HL-60 (cell line): ENCODE data around the gene ZNF225.

Experiments
- DNase-seq, 2 experiments: peaks; one replicate each; pipeline ENCODE4 v3.0.0-alpha.2; 2010 to 2020; ENCODE audit warnings: low read depth in 1 of 2, low spot score in 1 of 2
- H3K27ac ChIP-seq: fragments of 250-450 bp; sonication (Bioruptor Pico); replicated peaks from 2 replicates; pipeline ENCODE4 v1.5.1; 2020; ENCODE audit warnings: mild to moderate bottlenecking, moderate library complexity
- H3K27me3 ChIP-seq: fragments of 250-450 bp; sonication (Bioruptor Pico); 2 replicates; pipeline ENCODE4 v1.5.1; 2021; ENCODE audit warnings: mild to moderate bottlenecking, moderate library complexity; ENCODE audit not compliant: insufficient read depth, poor library complexity, severe bottlenecking
- H3K4me3 ChIP-seq: replicated peaks from 2 replicates; pipeline ENCODE4 v1.5.1; 2011; ENCODE audit warnings: mild to moderate bottlenecking, control low read depth, low read length; ENCODE audit not compliant: insufficient read depth
- CTCF ChIP-seq: IDR thresholded peaks from one replicate; pipeline ENCODE4 v1.5.1; 2011; ENCODE audit warnings: low read length, control low read depth, inconsistent platforms; ENCODE audit not compliant: insufficient read depth
- GABPA ChIP-seq: IDR thresholded peaks from 2 replicates; pipeline ENCODE4 v1.6.1; 2012; ENCODE audit warnings: low read depth
- POLR2AphosphoS5 ChIP-seq: IDR thresholded peaks from 2 replicates; pipeline ENCODE4 v1.6.1; 2012; ENCODE audit warnings: low read depth
- REST ChIP-seq: IDR thresholded peaks from 2 replicates; pipeline ENCODE4 v1.6.1; 2012; ENCODE audit warnings: low read depth; ENCODE audit not compliant: insufficient replicate concordance
- SPI1 ChIP-seq: IDR thresholded peaks from 2 replicates; pipeline ENCODE4 v1.6.1; 2012; ENCODE audit warnings: low read depth, mild to moderate bottlenecking, borderline replicate concordance

ZNF225 gene

GRCh38 chr19:44142059-44142433, 28.8 kb downstream of the ZNF225 start:
- Histone ChIP-seq H3K4me3 (peak overlapping the region; percentile 92), H3K27me3 (no peaks in the 10 kb centered on the region), H3K27ac (peak overlapping the region; percentile 82)
- TF ChIP-seq CTCF (no peak), SPI1 (no peak), GABPA (no peak)
- DNase-seq: peak; percentile 23 to 35

GRCh38 chr19:44149776-44150175, 36.6 kb downstream of the ZNF225 start:
- Histone ChIP-seq H3K27ac (no peak overlapping the region), H3K4me3 (no peak overlapping the region), H3K27me3 (no peaks in the 10 kb centered on the region)
- DNase-seq: no peak
- TF ChIP-seq SPI1 (no peak), REST (no peak), CTCF (no peak), POLR2AphosphoS5 (no peak), GABPA (no peak)

- Histone ChIP-seq H3K27me3 (no peaks in the 10 kb centered on the region), H3K4me3 (no peak overlapping the region), H3K27ac (no peak overlapping the region)
- TF ChIP-seq REST (no peak), POLR2AphosphoS5 (no peak), CTCF (no peak), GABPA (no peak), SPI1 (no peak)
- DNase-seq: no peak
Observed at GRCh38 chr19:44151491-44151890, 38.3 kb downstream of the ZNF225 start.

- TF ChIP-seq SPI1 (no peak), GABPA (no peak), POLR2AphosphoS5 (no peak), CTCF (no peak), REST (no peak)
- Histone ChIP-seq H3K4me3 (no peak overlapping the region), H3K27me3 (no peaks in the 10 kb centered on the region), H3K27ac (no peak overlapping the region)
- no peak for DNase-seq
Observed at GRCh38 chr19:44156475-44156874, 43.3 kb downstream of the ZNF225 start.
